Smooth muscle cell (in vitro differentiated cells): ENCODE data around the gene CDK7. TPM values are rescaled to one million over a fixed set of nuclear protein-coding genes. Genes with fewer than 3 reads are reported as not detected.

Source experiments
- DNase-seq: peaks from one replicate; lab custom pipeline; 2025; ENCODE audit not compliant: unreplicated experiment; lab: John Stamatoyannopoulos, UW
- H2AFZ ChIP-seq: fragments of 200-600 bp; sonication (generic); 2 replicates; pipeline ENCODE4 v1.6.0; 2016; ENCODE audit warnings: antibody characterized with exemption, low read depth, mild to moderate bottlenecking
- H3F3A ChIP-seq: fragments of 200-600 bp; sonication (generic); 2 replicates; pipeline ENCODE4 v1.6.0; 2017; ENCODE audit warnings: antibody characterized with exemption, low read depth
- H3K27ac ChIP-seq: fragments of 200-600 bp; sonication (generic); 2 replicates; pipeline ENCODE4 v1.5.1; 2016; ENCODE audit warnings: low read depth, mild to moderate bottlenecking
- H3K27me3 ChIP-seq: fragments of 200-600 bp; sonication (generic); 2 replicates; pipeline ENCODE4 v1.6.1; 2016; ENCODE audit warnings: low read depth, mild to moderate bottlenecking
- H3K36me3 ChIP-seq: fragments of 200-600 bp; sonication (generic); 2 replicates; pipeline ENCODE4 v1.5.1; 2016; ENCODE audit warnings: low read depth
- H3K4me1 ChIP-seq: fragments of 200-600 bp; sonication (generic); 2 replicates; pipeline ENCODE4 v1.5.1; 2016; ENCODE audit warnings: low read depth
- H3K4me2 ChIP-seq: fragments of 200-600 bp; sonication (generic); 2 replicates; pipeline ENCODE4 v1.6.0; 2016; ENCODE audit warnings: mild to moderate bottlenecking
- H3K4me3 ChIP-seq: fragments of 200-600 bp; sonication (generic); 2 replicates; pipeline ENCODE4 v1.5.1; 2016; ENCODE audit warnings: mild to moderate bottlenecking
- H3K79me2 ChIP-seq: fragments of 200-600 bp; sonication (generic); 2 replicates; pipeline ENCODE4 v1.6.0; 2016; ENCODE audit warnings: low read depth, mild to moderate bottlenecking
- H3K9ac ChIP-seq: fragments of 200-600 bp; sonication (generic); 2 replicates; pipeline ENCODE4 v1.6.0; 2016; ENCODE audit warnings: low read depth
- H3K9me3 ChIP-seq: fragments of 200-600 bp; sonication (generic); replicated peaks from 2 replicates; pipeline ENCODE4 v1.5.1; 2016; ENCODE audit warnings: low read depth
- H4K20me1 ChIP-seq: fragments of 200-600 bp; sonication (generic); 2 replicates; pipeline ENCODE4 v1.6.0; 2016; ENCODE audit warnings: low read depth
- CTCF ChIP-seq: fragments of 200-600 bp; sonication (generic); IDR thresholded peaks from 2 replicates; pipeline ENCODE4 v1.5.1; 2017; ENCODE audit warnings: borderline replicate concordance, mild to moderate bottlenecking, antibody characterized with exemption; ENCODE audit not compliant: insufficient read depth, poor library complexity, severe bottlenecking
- WGBS: methylation state at CpG from one replicate; pipeline ENCODE4 v1.1.7; 2016; ENCODE audit warnings: low lambda C conversion rate; 5-methylcytosine and 5-hydroxymethylcytosine counted together
- polyA plus RNA-seq: library from polyadenylated mRNA; unstranded; fragments of >200 nt; fragmentation: Nextera tagmentation; extraction: Ambion mirVana; gene quantifications from 2 replicates; pipeline ENCODE4 v1.2.1, GENCODE V29; 2016
- total RNA-seq: library from RNA; depleted of rRNA; stranded (reverse); fragments of >200 nt; gene quantifications from 2 replicates; pipeline ENCODE4 v1.2.3, GENCODE V29; 2014

Gene CDK7
- total RNA-seq (43.4 and 54.4 TPM in 2 replicates), polyA plus RNA-seq (40.1 and 47.2 TPM in 2 replicates)

DNA sequence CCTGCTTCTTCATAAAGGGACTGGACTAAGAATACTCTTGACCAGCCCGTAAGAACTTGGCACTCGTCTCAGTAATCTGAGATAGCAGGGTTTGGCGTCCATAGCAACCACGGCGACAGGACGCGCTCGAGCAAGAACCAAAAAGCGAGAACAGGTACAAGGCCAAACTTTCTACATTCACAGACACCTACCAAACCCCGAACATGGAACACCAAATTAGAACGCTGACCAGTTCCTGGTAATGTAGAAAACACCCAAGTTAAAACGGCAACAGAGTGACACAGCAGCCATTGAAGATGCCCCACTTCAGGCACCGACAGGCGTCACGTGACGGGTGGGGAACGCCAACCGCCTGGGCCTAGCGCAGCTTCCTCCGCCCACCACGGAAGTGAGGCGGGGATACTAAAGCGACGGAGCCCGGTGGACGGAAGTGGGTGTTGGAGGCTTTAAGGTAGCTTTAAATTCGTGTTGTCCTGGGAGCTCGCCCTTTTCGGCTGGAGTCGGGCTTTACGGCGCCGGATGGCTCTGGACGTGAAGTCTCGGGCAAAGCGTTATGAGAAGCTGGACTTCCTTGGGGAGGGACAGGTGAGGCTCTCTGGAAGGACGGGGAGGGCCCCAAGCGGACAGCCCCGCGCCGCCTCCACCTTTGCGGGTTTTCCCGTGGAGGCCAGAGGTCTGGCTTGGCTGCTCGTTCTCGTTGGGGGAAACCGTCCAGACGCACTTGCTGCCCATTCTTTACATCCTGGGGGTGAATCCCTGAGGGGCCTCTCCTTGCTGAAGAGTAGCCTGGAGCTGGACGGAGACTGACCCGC lies at the start of gene CDK7:
Gene CDK7 (plus strand): TSS at position 430 of the 812 bp plus-strand sequence. CDS start 90 bp downstream, at position 520.
- H4K20me1 ChIP-seq, result peaks cover 28% of the 10 kb centered on the region
- peak; percentile 65 for DNase-seq
- peak within 1 kb of the TSS; percentile 62 for H3K27ac ChIP-seq
- peak within 1 kb of the TSS; percentile 99 for H2AFZ ChIP-seq
- H3K9ac ChIP-seq, result peak within 1 kb of the TSS; percentile 77
- no peak for TF ChIP-seq CTCF
- H3K27me3 ChIP-seq, result no peaks in the 10 kb centered on the region
- H3K36me3 ChIP-seq, result peaks cover 6% of the 10 kb centered on the region
- under 1% methylated on average over 49 of the region's 49 CpGs for WGBS
- peak within 1 kb of the TSS; percentile 77 for H3K4me3 ChIP-seq
- no peaks in the 10 kb centered on the region for H3F3A ChIP-seq
- H3K9me3 ChIP-seq, result no peaks in the 10 kb centered on the region
- H3K4me1 ChIP-seq, result peaks cover 15% of the 10 kb centered on the region
- peak within 1 kb of the TSS; percentile 94 for H3K4me2 ChIP-seq
- H3K79me2 ChIP-seq, result peaks cover 46% of the 10 kb centered on the region

DNA sequence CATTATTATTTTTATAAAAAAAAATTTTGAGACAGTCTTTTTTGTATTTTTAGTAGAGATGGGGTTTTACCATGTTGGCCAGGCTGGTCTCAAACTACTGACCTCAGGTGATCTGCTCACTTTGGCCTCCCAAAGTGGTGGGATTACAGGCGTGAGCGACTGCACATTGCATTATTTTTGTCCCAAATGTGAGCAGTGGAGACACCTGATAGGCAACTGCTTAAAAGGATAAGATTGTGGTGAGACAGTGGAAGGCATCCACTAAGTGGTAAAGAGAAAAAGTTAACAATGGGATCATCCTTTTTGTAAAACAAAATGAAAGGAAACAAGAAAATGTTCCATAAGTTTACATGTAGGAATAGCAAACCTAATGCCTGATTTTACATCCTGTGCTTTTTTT lies 47.3 kb upstream of the CDK7 start:
- WGBS, result 98% methylated on average over 2 of the region's 2 CpGs
- H3K4me3 ChIP-seq, result no peak overlapping the region
- H3K27ac ChIP-seq, result no peak overlapping the region
- peaks cover 5% of the 10 kb centered on the region for H3F3A ChIP-seq
- no peak overlapping the region for H2AFZ ChIP-seq
- no peaks in the 10 kb centered on the region for H3K27me3 ChIP-seq
- H3K4me1 ChIP-seq, result no peaks in the 10 kb centered on the region
- H4K20me1 ChIP-seq, result no peaks in the 10 kb centered on the region
- H3K4me2 ChIP-seq, result no peak overlapping the region
- no peaks in the 10 kb centered on the region for H3K79me2 ChIP-seq
- no peak for TF ChIP-seq CTCF
- DNase-seq, result no peak
- H3K9me3 ChIP-seq, result no peaks in the 10 kb centered on the region
- H3K36me3 ChIP-seq, result no peaks in the 10 kb centered on the region
- no peak overlapping the region for H3K9ac ChIP-seq

- no peaks in the 10 kb centered on the region for H3K36me3 ChIP-seq
- H3F3A ChIP-seq, result peaks cover 5% of the 10 kb centered on the region
- no peaks in the 10 kb centered on the region for H3K9me3 ChIP-seq
- peak overlapping the region; percentile 96 for H3K27ac ChIP-seq
- H3K4me3 ChIP-seq, result peak overlapping the region; percentile 78
- H4K20me1 ChIP-seq, result no peaks in the 10 kb centered on the region
- TF ChIP-seq CTCF, result no peak
- DNase-seq, result no peak
- H3K4me2 ChIP-seq, result peak overlapping the region; percentile 94
- H3K4me1 ChIP-seq, result no peaks in the 10 kb centered on the region
- peak overlapping the region; percentile 96 for H2AFZ ChIP-seq
- whole genome bisulfite sequencing, result 33% methylated on average over 8 of the region's 8 CpGs
- H3K9ac ChIP-seq, result peak overlapping the region; percentile 93
- no peaks in the 10 kb centered on the region for H3K27me3 ChIP-seq
- no peaks in the 10 kb centered on the region for H3K79me2 ChIP-seq
These were observed 45.9 kb upstream of the CDK7 start for GRCh38 chr5:69188811-69189161.
